LNCAP (cell line): ENCODE data around the gene NDUFA13.

Source experiments
- TF ChIP-seq, protein P1 (sequence below): fragments of 450-650 bp; IDR thresholded peaks from 2 replicates; pipeline ENCODE4 v1.5.1; 2017; ENCODE audit warnings: mild to moderate bottlenecking

The NDUFA13 gene

DNA sequence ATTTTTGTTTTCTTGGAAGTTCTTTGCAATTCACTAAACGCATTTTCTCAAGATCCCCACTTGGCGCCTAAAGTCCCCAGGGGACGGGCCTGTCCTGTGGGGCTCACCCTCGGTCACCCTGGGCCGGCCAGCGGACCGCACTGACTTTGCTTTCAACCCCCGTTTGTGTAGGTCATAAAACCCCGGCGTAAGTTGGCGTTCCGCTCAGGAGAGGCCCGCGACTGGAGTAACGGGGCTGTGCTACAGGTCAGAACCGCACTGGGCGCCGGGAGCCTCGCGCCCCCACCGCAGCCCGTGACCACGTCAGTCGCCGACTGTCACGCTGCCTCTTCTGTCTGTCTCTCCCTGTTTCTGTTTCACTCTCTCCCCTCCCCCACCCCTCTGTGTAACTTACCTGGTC is 14.2 kb upstream of the NDUFA13 start:
- TF ChIP-seq, protein P1, sequence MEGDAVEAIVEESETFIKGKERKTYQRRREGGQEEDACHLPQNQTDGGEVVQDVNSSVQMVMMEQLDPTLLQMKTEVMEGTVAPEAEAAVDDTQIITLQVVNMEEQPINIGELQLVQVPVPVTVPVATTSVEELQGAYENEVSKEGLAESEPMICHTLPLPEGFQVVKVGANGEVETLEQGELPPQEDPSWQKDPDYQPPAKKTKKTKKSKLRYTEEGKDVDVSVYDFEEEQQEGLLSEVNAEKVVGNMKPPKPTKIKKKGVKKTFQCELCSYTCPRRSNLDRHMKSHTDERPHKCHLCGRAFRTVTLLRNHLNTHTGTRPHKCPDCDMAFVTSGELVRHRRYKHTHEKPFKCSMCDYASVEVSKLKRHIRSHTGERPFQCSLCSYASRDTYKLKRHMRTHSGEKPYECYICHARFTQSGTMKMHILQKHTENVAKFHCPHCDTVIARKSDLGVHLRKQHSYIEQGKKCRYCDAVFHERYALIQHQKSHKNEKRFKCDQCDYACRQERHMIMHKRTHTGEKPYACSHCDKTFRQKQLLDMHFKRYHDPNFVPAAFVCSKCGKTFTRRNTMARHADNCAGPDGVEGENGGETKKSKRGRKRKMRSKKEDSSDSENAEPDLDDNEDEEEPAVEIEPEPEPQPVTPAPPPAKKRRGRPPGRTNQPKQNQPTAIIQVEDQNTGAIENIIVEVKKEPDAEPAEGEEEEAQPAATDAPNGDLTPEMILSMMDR = no peak

DNA sequence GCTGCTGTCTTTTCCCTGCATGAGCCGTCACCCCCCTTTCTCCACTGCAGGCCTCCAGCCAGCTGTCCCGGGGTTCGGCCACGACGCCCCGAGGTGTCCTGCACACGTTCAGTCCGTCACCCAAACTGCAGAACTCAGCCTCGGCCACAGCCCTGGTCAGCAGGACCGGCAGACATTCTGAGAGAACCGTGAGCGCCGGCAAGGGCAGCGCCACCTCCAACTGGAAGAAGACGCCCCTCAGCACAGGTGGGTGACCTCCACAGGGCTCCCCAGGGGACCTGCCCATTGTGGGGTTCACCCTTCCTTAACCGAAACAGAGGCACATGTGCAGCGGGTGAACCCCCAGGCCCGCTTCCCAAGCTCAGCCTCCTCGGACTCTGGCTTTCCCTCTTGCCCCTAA is 13.7 kb upstream of the NDUFA13 start:
- TF ChIP-seq, protein P1 = no peak

DNA sequence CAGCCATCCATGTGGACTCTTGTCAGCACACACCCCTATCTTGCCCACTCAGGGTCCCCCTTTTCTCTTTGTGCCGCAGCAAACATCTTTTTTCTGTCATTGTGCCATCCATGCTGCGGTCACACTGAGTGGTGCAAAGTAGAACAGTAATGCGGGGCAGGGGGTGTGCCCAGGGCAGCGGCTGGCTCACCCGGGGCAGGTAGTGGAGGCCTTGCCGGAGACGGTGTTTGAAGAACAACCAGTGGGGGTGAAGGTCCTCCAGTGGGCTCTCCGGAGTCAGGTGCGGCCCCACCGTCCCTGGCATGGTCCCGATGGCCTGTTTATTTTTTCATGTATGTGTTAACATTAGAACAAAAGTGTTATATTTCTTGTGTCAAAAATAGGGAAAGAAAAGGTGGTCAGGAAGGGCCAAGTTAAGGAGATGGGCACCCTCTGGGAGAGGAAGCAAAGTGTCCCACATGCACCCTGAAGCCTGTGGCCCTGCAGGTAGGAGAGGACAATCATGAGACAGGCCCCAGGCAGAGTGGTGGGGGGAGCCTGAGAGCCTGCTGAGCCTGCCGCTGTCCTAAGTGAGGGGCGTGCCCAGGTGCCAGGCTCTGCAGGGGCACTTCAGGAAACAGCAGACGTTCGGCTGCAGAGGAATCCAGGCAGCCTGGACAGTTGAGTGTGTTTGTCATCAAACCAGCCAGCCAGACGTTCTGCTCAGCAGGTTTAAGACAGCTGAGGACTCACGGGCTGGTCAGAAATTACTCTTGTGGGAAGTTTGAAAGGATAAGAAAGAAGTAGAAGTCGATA is 13.0 kb upstream of the NDUFA13 start:
- TF ChIP-seq, protein P1 = no peak

DNA sequence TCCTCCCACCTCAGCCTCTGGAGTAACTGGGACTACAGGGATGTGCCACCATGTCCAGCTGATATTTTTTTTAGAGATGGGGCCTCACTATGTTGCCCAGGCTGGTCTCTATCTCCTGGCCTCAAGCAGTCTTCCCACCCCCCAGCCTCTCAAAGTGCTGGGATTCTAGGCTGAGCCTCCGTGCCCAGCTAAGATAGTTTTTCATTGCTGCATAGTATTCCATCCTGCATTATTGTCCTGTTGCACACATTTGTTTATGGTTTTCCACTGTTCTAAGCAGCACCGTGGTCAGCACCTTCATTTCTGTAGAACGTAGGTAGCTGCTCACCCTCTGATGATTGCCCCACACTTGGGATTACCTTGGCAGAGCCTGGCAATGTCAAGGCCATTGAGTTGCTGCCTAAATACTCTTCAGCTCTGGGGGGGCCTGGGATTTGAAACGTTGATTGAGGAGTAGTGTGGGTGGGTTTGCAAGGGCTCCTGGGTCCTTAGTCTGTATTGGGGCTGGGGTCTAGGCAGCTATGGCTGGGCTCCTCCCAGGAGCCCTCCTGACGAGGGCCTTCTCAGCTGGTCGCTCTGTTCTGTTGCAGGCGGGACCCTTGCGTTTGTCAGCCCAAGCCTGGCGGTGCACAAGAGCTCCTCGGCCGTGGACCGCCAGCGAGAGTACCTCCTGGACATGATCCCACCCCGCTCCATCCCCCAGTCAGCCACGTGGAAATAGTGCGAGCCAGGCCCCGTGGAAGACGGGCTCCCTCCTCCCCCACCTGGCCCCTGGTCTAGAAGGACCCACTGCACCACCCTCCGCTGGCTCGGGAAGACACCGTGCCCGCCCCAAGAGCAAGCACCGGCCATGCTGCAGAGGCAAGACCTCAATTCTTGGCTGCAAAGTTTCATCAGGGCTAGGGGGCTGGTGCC is 11.0 kb upstream of the NDUFA13 start:
- TF ChIP-seq, protein P1 = no peak

DNA sequence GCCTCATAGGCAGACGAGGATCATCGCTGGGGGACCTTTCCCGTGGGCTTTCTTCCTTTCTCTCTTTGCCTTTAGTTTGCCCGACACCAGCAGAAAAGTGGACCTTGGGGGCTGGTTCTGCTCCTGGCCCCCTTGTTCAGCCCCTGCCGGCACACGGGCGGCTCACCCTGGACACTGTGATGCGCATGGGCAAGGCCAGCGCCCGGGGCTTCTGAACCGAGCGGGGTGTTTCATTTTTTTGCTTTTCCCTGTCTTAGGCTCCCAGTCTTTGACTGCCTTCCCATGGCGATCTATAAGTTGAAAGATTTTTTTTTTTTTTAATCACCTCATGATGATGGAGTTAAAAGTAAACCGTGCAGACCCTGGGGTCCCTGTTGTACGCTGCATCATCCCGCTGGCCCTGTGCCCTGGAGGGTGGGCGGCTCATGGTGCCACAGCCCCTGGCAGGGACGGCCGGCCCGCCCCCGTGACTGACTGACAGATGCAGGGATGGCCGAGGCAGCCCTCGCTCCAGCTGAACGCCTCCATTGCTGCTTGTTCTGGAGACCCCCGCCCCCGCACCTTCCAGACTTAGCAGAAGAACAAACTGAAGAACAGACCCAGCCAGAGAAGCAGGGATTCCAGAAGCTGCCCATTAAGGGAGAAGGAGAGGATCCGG is 10.2 kb upstream of the NDUFA13 start:
- TF ChIP-seq, protein P1 = no peak

DNA sequence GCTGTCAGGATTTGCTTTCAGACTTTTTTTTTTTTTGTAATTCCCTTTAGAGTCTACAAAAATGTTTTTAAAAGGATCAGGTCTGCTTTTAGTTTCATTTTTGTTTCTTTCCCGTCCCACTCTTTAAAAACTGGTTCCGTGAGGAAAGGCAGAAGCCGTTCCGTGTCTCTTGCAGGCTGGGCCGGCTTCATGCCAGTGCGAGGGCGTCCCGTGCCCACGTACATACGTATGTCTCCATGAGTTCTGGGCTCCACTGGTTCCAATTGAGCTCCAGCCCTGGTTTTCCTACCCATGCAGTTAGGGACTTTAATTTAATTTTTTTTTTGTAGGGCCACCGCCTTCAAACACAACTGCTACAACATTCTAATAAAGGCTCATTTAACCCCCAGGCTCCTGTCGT is 9.4 kb upstream of the NDUFA13 start:
- TF ChIP-seq, protein P1 = no peak

DNA sequence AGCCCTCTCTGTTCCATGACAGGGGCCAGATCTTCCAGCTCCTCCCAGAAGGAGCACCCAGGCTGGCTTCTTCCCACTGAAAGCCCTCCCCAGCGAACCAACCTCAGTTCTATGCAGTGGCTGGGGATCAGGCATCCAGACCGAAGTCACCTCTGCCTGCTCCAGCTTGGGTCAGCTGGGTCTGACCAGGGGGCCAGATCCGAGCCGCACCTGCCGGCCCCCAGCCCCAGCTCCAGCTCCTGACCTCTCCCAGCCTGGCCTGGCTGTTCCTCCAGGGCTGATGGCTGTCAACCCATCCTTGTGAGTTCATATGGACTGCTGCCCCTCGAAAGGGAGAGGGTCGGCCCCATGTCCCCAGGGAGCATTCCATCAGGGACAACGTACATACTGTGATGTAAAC is 8.7 kb upstream of the NDUFA13 start:
- TF ChIP-seq, protein P1 = no peak
